ENCODE data around the gene LSM14B.

DNA sequence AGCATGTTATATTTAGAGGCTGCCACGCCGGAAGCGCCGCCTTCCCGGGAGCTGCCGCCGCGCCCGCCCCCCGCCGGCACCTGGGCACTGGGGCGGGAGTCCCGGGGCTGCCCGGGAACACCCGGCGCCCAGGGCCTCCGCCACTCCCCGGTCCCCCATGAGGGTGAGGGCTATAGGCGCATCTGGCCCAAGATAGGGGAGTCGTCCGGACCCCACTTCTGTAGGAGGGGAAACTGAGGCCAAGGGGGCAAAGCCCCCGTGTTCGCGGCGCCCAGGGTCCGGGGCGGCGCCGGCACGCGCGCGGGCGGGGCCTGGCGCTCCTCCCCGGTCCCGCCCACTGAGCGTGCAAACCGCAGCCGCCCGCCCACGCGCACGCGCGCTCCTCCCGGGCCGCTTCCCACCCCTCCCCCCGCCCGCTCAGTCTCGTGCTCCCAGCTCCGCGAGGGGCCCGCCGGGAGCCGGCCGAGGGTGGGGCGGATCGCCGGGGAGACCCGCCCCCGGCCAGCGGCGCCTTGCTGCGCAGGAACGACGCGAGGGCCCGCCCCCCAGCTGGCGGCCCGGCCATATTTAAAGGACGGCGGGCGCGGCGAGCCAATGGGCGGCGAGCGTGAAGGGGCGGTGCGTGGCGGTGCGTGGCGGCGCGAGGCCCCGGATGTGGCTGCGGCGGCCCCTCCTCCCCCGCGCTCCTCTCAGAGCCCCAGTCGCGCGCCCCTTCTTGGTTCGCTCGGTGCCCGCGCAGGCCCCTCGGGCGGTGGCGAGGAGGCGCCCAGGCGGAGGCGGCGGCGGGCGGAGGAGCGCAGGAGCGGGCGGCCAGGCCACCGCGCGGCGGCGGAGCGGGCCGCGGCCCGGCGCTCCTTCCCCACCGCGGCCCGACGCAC is at the start of gene LSM14B:
- TF ChIP-seq, protein P1, sequence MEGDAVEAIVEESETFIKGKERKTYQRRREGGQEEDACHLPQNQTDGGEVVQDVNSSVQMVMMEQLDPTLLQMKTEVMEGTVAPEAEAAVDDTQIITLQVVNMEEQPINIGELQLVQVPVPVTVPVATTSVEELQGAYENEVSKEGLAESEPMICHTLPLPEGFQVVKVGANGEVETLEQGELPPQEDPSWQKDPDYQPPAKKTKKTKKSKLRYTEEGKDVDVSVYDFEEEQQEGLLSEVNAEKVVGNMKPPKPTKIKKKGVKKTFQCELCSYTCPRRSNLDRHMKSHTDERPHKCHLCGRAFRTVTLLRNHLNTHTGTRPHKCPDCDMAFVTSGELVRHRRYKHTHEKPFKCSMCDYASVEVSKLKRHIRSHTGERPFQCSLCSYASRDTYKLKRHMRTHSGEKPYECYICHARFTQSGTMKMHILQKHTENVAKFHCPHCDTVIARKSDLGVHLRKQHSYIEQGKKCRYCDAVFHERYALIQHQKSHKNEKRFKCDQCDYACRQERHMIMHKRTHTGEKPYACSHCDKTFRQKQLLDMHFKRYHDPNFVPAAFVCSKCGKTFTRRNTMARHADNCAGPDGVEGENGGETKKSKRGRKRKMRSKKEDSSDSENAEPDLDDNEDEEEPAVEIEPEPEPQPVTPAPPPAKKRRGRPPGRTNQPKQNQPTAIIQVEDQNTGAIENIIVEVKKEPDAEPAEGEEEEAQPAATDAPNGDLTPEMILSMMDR (IDR thresholded peaks at IDR 0.05; ENCODE audit: poor library complexity) = no peak
- no peak for TF ChIP-seq EZH2 (IDR thresholded peaks at IDR 0.05; ENCODE audit: borderline replicate concordance)

Measured in hepatocyte (in vitro differentiated cells).